GM13977 (cell line): ENCODE measurements around the gene CEMIP.

Experiments
- DNase-seq: peaks from one replicate; pipeline ENCODE4 v3.0.0; 2012; ENCODE audit warnings: low spot score
- in situ Hi-C: fragments of 300-500 bp; cut with MboI; formaldehyde crosslinking; loops from one replicate; pipeline ENCODE4 v1.12.0; 2022; ENCODE audit warnings: low sequenced_read_pairs, low pct_unique_long_range_greater_than_20kb, mixed read lengths, inconsistent platforms; ENCODE audit not compliant: unreplicated experiment
- TF ChIP-seq, protein P1 (sequence below): IDR thresholded peaks from 2 replicates; pipeline ENCODE4 v1.5.1; 2012; ENCODE audit warnings: mild to moderate bottlenecking, control low read depth; ENCODE audit not compliant: insufficient read depth; ENCODE audit errors: extremely low read depth, missing control alignments

Gene CEMIP

DNA sequence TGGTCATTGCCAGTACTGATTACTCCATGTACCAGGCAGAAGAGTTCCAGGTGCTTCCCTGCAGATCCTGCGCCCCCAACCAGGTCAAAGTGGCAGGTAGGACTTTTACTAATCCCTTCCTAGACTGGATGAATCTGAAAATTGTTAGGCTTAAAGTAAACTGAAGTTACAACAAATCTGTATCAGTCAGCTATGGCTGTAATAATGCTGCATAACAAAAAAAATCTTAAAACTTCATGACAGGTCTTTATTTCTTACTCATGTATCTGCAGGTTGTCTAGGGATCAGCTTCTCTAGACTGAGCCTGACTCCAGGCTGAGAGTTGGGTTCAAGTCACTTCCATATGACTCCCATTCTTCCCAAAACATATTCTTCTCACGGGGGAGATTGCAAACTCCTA lies 116.8 kb downstream of the CEMIP start:
- DNase-seq, result no peak
- in situ Hi-C loops, result no loop called here
- TF ChIP-seq, protein P1, sequence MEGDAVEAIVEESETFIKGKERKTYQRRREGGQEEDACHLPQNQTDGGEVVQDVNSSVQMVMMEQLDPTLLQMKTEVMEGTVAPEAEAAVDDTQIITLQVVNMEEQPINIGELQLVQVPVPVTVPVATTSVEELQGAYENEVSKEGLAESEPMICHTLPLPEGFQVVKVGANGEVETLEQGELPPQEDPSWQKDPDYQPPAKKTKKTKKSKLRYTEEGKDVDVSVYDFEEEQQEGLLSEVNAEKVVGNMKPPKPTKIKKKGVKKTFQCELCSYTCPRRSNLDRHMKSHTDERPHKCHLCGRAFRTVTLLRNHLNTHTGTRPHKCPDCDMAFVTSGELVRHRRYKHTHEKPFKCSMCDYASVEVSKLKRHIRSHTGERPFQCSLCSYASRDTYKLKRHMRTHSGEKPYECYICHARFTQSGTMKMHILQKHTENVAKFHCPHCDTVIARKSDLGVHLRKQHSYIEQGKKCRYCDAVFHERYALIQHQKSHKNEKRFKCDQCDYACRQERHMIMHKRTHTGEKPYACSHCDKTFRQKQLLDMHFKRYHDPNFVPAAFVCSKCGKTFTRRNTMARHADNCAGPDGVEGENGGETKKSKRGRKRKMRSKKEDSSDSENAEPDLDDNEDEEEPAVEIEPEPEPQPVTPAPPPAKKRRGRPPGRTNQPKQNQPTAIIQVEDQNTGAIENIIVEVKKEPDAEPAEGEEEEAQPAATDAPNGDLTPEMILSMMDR, result no peak

DNA sequence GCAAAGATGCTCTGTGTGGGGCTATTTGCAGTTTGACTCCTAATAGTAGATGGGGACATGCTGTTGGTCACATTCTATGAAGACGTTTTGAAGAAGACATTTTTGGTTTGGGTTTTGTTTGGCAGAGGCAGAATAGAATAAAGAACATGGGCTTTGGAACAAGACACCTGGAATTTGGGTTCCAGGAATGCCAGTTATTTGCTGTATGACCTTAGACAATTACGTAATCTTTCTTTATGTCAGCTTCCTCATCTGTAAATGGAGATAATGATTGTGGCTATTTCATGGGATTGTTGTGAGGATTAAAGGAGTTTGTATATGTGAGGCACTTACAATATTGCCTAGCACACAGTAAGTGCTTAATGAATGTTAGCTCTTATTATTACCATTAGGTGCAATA lies 118.9 kb downstream of the CEMIP start:
- TF ChIP-seq, protein P1, result no peak
- in situ Hi-C loops, result no loop called here
- DNase-seq, result no peak

DNA sequence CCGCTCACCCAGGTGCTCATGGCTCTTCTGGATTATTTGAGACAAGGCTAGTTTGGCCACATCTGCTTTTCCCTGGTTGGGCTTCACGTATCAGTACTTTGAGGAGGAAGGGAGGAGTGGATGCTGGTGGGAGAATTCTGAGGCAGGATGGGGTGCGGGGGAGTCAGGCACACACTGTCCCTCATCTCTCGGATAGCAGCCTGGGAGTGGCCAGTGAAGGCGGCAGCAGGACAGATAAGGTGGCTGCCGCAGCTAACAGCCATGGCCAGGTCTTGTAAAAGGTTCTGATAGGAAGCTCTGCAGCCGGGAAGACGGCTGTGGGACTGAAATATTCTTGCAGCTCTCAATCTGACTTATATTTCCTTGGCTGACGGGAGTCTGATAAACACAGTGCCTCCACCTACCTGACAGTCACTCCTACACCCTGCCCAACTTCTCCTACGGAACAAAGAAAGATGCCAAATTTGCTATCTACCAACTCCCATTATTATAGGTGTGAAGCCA lies 123.2 kb downstream of the CEMIP start:
- DNase-seq, result no peak
- in situ Hi-C loops, result no loop called here
- TF ChIP-seq, protein P1, result no peak

DNA sequence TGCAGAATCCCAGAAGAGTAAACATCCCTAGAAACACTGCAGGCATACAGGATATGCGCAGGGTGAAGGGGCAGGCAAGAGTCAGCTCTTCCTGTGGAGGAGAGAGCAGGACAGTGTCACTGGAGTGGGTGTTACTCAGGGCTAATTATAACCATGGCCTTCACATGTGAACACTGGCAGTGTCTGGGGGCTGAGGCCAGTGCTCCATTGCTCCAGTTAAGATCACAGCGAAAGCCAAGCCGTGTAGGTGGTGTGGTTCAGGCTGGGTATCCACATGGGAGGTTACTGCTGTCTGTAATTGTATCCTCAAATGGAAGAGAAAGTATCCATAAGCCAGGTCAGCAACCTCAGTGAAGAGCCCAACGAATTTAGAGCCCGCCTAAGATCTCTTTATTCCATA lies 125.8 kb downstream of the CEMIP start:
- DNase-seq, result no peak
- in situ Hi-C loops, result no loop called here
- TF ChIP-seq, protein P1, result no peak

DNA sequence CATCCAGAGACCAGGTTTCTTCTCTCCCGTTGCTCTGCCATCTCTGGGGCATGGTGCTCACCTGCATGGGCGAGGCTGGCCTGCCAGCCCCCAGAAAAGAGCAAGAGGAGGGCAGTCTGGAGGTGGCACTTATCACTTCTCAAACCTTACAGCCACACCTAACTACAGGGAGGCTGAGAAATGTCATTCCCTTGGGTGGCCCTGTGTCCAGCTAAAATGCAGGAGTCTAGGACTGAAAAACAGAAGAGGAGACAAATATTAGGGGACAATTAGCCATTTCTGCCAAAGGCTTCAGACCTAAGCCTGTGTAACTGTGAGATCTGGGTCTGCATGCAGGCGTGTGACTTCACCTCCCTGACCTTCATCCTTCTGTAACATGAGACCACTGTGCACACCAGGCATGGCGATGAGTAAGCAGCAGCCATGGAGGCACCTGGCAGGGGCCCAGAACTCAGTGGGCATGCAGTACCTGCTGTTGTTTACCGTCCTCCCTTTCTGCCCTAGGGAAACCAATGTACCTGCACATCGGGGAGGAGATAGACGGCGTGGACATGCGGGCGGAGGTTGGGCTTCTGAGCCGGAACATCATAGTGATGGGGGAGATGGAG lies 127.1 kb downstream of the CEMIP start:
- TF ChIP-seq, protein P1, result no peak
- in situ Hi-C loops, result no loop called here
- no peak for DNase-seq

DNA sequence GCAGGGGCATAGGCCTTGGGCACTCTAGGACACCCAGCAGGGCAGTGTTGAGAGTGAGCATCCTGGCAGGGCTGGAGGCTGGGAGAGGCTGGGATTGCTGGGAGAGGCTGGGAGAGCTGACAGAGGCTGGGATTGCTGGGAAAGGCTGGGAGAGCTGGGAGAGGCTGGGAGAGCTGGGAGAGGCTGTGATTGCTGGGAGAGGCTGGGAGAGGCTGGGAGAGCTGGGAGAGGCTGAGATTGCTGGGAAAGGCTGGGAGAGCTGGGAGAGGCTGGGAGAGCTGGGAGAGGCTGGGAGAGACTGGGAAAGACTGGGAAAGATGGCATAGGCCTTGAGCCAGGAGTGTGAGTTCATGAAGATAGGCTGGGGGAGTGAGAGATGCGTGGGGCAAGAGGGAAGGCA lies 132.7 kb downstream of the CEMIP start:
- TF ChIP-seq, protein P1, result no peak
- in situ Hi-C loops, result no loop called here
- no peak for DNase-seq
